ENCODE measurements around the gene KREMEN2.

Gene KREMEN2

GRCh38 chr16:2955779-2956578 is 8.1 kb upstream of the KREMEN2 start:
- H3K36me3 ChIP-seq (ENCODE audit: control insufficient read depth, insufficient read depth, low read length, severe bottlenecking): no peaks in the 10 kb centered on the region
- no peaks in the 10 kb centered on the region for H3K9me3 ChIP-seq (ENCODE audit: control insufficient read depth, low read length)
- H3K4me1 ChIP-seq (ENCODE audit: control insufficient read depth, insufficient read depth, low read length): no peaks in the 10 kb centered on the region
- no peak overlapping the region for H3K4me3 ChIP-seq (ENCODE audit: low read length)
- H3K9ac ChIP-seq (ENCODE audit: low read length): no peak overlapping the region
- no peak for DNase-seq (ENCODE audit: low read depth)
- H3K27me3 ChIP-seq (replicated peaks; ENCODE audit: control insufficient read depth, insufficient read depth, low read length): peaks cover 38% of the 10 kb centered on the region

- H3K27me3 ChIP-seq (replicated peaks; ENCODE audit: control insufficient read depth, insufficient read depth, low read length): peaks cover 40% of the 10 kb centered on the region
- no peak overlapping the region for H3K9ac ChIP-seq (ENCODE audit: low read length)
- no peaks in the 10 kb centered on the region for H3K4me1 ChIP-seq (ENCODE audit: control insufficient read depth, insufficient read depth, low read length)
- H3K36me3 ChIP-seq (ENCODE audit: control insufficient read depth, insufficient read depth, low read length, severe bottlenecking): no peaks in the 10 kb centered on the region
- no peak overlapping the region for H3K4me3 ChIP-seq (ENCODE audit: low read length)
- no peaks in the 10 kb centered on the region for H3K9me3 ChIP-seq (ENCODE audit: control insufficient read depth, low read length)
- no peak for DNase-seq (ENCODE audit: low read depth)
Measured at GRCh38 chr16:2956579-2956956, 7.5 kb upstream of the KREMEN2 start.

GRCh38 chr16:2959206-2959605 is 4.9 kb upstream of the KREMEN2 start:
- DNase-seq (ENCODE audit: low read depth): no peak
- H3K27me3 ChIP-seq (replicated peaks; ENCODE audit: control insufficient read depth, insufficient read depth, low read length): peaks cover 48% of the 10 kb centered on the region
- peaks cover 4% of the 10 kb centered on the region for H3K4me1 ChIP-seq (ENCODE audit: control insufficient read depth, insufficient read depth, low read length)
- no peak overlapping the region for H3K4me3 ChIP-seq (ENCODE audit: low read length)
- H3K9me3 ChIP-seq (ENCODE audit: control insufficient read depth, low read length): no peaks in the 10 kb centered on the region
- H3K9ac ChIP-seq (ENCODE audit: low read length): no peak overlapping the region
- H3K36me3 ChIP-seq (ENCODE audit: control insufficient read depth, insufficient read depth, low read length, severe bottlenecking): no peaks in the 10 kb centered on the region

GRCh38 chr16:2960183-2961010 is 3.7 kb upstream of the KREMEN2 start:
- H3K4me1 ChIP-seq (ENCODE audit: control insufficient read depth, insufficient read depth, low read length): peaks cover 4% of the 10 kb centered on the region
- no peaks in the 10 kb centered on the region for H3K36me3 ChIP-seq (ENCODE audit: control insufficient read depth, insufficient read depth, low read length, severe bottlenecking)
- no peak for DNase-seq (ENCODE audit: low read depth)
- H3K4me3 ChIP-seq (ENCODE audit: low read length): no peak overlapping the region
- no peak overlapping the region for H3K9ac ChIP-seq (ENCODE audit: low read length)
- no peaks in the 10 kb centered on the region for H3K9me3 ChIP-seq (ENCODE audit: control insufficient read depth, low read length)
- H3K27me3 ChIP-seq (replicated peaks; ENCODE audit: control insufficient read depth, insufficient read depth, low read length): peaks cover 40% of the 10 kb centered on the region

GRCh38 chr16:2962334-2963073 is 1.6 kb upstream of the KREMEN2 start:
- Histone ChIP-seq H3K4me1 (ENCODE audit: control insufficient read depth, insufficient read depth, low read length) (peaks cover 4% of the 10 kb centered on the region), H3K4me3 (ENCODE audit: low read length) (no peak overlapping the region), H3K36me3 (ENCODE audit: control insufficient read depth, insufficient read depth, low read length, severe bottlenecking) (no peaks in the 10 kb centered on the region), H3K27me3 (replicated peaks; ENCODE audit: control insufficient read depth, insufficient read depth, low read length) (peaks cover 39% of the 10 kb centered on the region), H3K9me3 (ENCODE audit: control insufficient read depth, low read length) (no peaks in the 10 kb centered on the region), H3K9ac (ENCODE audit: low read length) (no peak overlapping the region)
- no peak for DNase-seq (ENCODE audit: low read depth)

- H3K9me3 ChIP-seq (ENCODE audit: control insufficient read depth, low read length): no peaks in the 10 kb centered on the region
- peaks cover 4% of the 10 kb centered on the region for H3K4me1 ChIP-seq (ENCODE audit: control insufficient read depth, insufficient read depth, low read length)
- H3K36me3 ChIP-seq (ENCODE audit: control insufficient read depth, insufficient read depth, low read length, severe bottlenecking): no peaks in the 10 kb centered on the region
- peak overlapping the region; percentile 50 for H3K4me3 ChIP-seq (ENCODE audit: low read length)
- no peak overlapping the region for H3K9ac ChIP-seq (ENCODE audit: low read length)
- DNase-seq (ENCODE audit: low read depth): no peak
- H3K27me3 ChIP-seq (replicated peaks; ENCODE audit: control insufficient read depth, insufficient read depth, low read length): peaks cover 46% of the 10 kb centered on the region
Measured at GRCh38 chr16:2963074-2963722, 877 bp upstream of the KREMEN2 start.

- Histone ChIP-seq H3K36me3 (ENCODE audit: control insufficient read depth, insufficient read depth, low read length, severe bottlenecking) (no peaks in the 10 kb centered on the region), H3K9me3 (ENCODE audit: control insufficient read depth, low read length) (no peaks in the 10 kb centered on the region), H3K9ac (ENCODE audit: low read length) (no peak overlapping the region), H3K4me1 (ENCODE audit: control insufficient read depth, insufficient read depth, low read length) (peaks cover 6% of the 10 kb centered on the region), H3K27me3 (replicated peaks; ENCODE audit: control insufficient read depth, insufficient read depth, low read length) (peaks cover 44% of the 10 kb centered on the region), H3K4me3 (ENCODE audit: low read length) (no peak overlapping the region)
- no peak for DNase-seq (ENCODE audit: low read depth)
Measured at GRCh38 chr16:2964475-2965336, 631 bp downstream of the KREMEN2 start.

- H3K9ac ChIP-seq (ENCODE audit: low read length): no peak overlapping the region
- H3K4me1 ChIP-seq (ENCODE audit: control insufficient read depth, insufficient read depth, low read length): peaks cover 7% of the 10 kb centered on the region
- H3K9me3 ChIP-seq (ENCODE audit: control insufficient read depth, low read length): no peaks in the 10 kb centered on the region
- H3K36me3 ChIP-seq (ENCODE audit: control insufficient read depth, insufficient read depth, low read length, severe bottlenecking): no peaks in the 10 kb centered on the region
- no peak overlapping the region for H3K4me3 ChIP-seq (ENCODE audit: low read length)
- H3K27me3 ChIP-seq (replicated peaks; ENCODE audit: control insufficient read depth, insufficient read depth, low read length): peaks cover 35% of the 10 kb centered on the region
- DNase-seq (ENCODE audit: low read depth): no peak
Measured at GRCh38 chr16:2966043-2966807, 2.1 kb downstream of the KREMEN2 start.

- Histone ChIP-seq H3K9ac (ENCODE audit: low read length) (no peak overlapping the region), H3K4me3 (ENCODE audit: low read length) (no peak overlapping the region), H3K4me1 (ENCODE audit: control insufficient read depth, insufficient read depth, low read length) (peaks cover 7% of the 10 kb centered on the region), H3K9me3 (ENCODE audit: control insufficient read depth, low read length) (no peaks in the 10 kb centered on the region), H3K27me3 (replicated peaks; ENCODE audit: control insufficient read depth, insufficient read depth, low read length) (peaks cover 32% of the 10 kb centered on the region), H3K36me3 (ENCODE audit: control insufficient read depth, insufficient read depth, low read length, severe bottlenecking) (no peaks in the 10 kb centered on the region)
- peak; percentile 20 for DNase-seq (ENCODE audit: low read depth)
Measured at GRCh38 chr16:2966808-2967191, 2.7 kb downstream of the KREMEN2 start.

GRCh38 chr16:2967211-2967631 is 3.1 kb downstream of the KREMEN2 start:
- Histone ChIP-seq H3K36me3 (ENCODE audit: control insufficient read depth, insufficient read depth, low read length, severe bottlenecking) (no peaks in the 10 kb centered on the region), H3K9me3 (ENCODE audit: control insufficient read depth, low read length) (no peaks in the 10 kb centered on the region), H3K4me1 (ENCODE audit: control insufficient read depth, insufficient read depth, low read length) (peaks cover 7% of the 10 kb centered on the region), H3K4me3 (ENCODE audit: low read length) (no peak overlapping the region), H3K9ac (ENCODE audit: low read length) (no peak overlapping the region), H3K27me3 (replicated peaks; ENCODE audit: control insufficient read depth, insufficient read depth, low read length) (peaks cover 27% of the 10 kb centered on the region)
- DNase-seq (ENCODE audit: low read depth): no peak

Measured in adipocyte (in vitro differentiated cells).